ENCODE data around the gene BCL2.

DNA sequence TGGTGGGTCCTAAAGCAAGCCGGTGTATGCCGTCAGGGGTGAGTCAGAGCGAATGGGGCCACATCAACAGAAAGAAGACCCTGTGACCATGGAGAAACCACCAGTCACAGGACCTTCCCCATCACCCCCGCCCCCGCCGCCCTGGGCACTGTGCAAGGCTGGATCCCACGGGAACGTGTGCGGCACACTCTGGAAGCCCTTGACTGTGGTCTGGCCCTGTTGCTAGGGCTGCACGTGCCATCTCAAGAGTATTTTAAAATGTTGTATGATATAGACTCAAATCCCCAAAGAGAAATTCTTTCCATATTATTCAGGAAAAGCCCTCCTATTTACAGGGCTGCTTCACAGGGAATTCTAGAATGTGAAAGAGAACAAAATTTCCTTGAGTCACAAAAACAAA, 174.8 kb downstream of the BCL2 start:
- TF ChIP-seq POLR2A (IDR thresholded peaks at IDR 0.05; ENCODE audit: borderline replicate concordance, extremely low read depth, insufficient read depth, insufficient read length) (no peak), POLR2AphosphoS5 (IDR thresholded peaks at IDR 0.05; ENCODE audit: low read depth, low read length) (no peak), RAD21 (IDR thresholded peaks at IDR 0.05; ENCODE audit: low read depth) (no peak), SP1 (IDR thresholded peaks at IDR 0.05; ENCODE audit: low read depth) (no peak), TCF7L2 (IDR thresholded peaks at IDR 0.05; ENCODE audit: borderline replicate concordance, extremely low read depth, insufficient read depth, insufficient read length) (no peak), YY1 (IDR thresholded peaks at IDR 0.05; ENCODE audit: extremely low read depth, insufficient replicate concordance, low read depth, low read length) (no peak), CBX3 (IDR thresholded peaks at IDR 0.05; ENCODE audit: low read depth) (no peak), EGR1 (IDR thresholded peaks at IDR 0.05; ENCODE audit: low read depth) (no peak), ZNF274 (IDR thresholded peaks at IDR 0.05; ENCODE audit: low read depth, low read length) (no peak)
- TF ChIP-seq, protein P1, sequence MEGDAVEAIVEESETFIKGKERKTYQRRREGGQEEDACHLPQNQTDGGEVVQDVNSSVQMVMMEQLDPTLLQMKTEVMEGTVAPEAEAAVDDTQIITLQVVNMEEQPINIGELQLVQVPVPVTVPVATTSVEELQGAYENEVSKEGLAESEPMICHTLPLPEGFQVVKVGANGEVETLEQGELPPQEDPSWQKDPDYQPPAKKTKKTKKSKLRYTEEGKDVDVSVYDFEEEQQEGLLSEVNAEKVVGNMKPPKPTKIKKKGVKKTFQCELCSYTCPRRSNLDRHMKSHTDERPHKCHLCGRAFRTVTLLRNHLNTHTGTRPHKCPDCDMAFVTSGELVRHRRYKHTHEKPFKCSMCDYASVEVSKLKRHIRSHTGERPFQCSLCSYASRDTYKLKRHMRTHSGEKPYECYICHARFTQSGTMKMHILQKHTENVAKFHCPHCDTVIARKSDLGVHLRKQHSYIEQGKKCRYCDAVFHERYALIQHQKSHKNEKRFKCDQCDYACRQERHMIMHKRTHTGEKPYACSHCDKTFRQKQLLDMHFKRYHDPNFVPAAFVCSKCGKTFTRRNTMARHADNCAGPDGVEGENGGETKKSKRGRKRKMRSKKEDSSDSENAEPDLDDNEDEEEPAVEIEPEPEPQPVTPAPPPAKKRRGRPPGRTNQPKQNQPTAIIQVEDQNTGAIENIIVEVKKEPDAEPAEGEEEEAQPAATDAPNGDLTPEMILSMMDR (IDR thresholded peaks at IDR 0.05 in 2 of 3, conservative IDR thresholded peaks at IDR 0.05 in 1 of 3; ENCODE audit: borderline replicate concordance in 1 of 3, insufficient read depth in 1 of 3, low read depth in 2 of 3, low read length in 2 of 3), result no peak
